HCT116 (cell line): ENCODE data around the gene AACS. TPM values are rescaled to one million over a fixed set of nuclear protein-coding genes. Genes with fewer than 3 reads are reported as not detected.

Experiments
- ATAC-seq: fragments of 200-7000 bp; cut with Tn5 transposase; 2 replicates; pipeline ENCODE4 v1.9.1; 2020; ENCODE audit warnings: mild to moderate bottlenecking, moderate library complexity
- BruUV-seq: library from RNA; stranded (reverse); fragments of 400-500 nt; replicated peaks from 2 replicates; lab custom pipeline; 2021; lab: Mats Ljungman, UMichigan
- CTCF ChIA-PET: fragments of 300-600 bp; sonication (Branson Sonifier 250); formaldehyde crosslinking; loops from one replicate; lab custom pipeline; 2021; ENCODE audit warnings: antibody characterized with exemption; lab: Charles Lee
- POLR2A ChIA-PET: fragments of 300-600, 350-600 bp; sonication (Branson Sonifier 250); formaldehyde crosslinking; loops from one replicate; lab custom pipeline; 2021; ENCODE audit warnings: antibody characterized with exemption; lab: Charles Lee
- RAD21 ChIA-PET, 2 experiments: fragments of 300-600 bp; sonication (Branson Sonifier 250); formaldehyde crosslinking; loops; one replicate each; lab custom pipeline; 2023; ENCODE audit warnings: low total read pairs in 2 of 2; ENCODE audit not compliant: uncharacterized antibody in 2 of 2, unreplicated experiment in 2 of 2, low non-redundant PET in 1 of 2; lab: Charles Lee
- DNase-seq: peaks from one replicate; pipeline ENCODE4 v3.0.0-alpha.2; 2010; ENCODE audit warnings: low read depth, low spot score
- H2AFZ ChIP-seq: fragments of 200-600 bp; shearing (Covaris generic), sonication (generic); 2 replicates; pipeline ENCODE4 v1.6.1; 2017; ENCODE audit warnings: low read depth, mixed run types, mixed read lengths, antibody characterized with exemption, low read length; ENCODE audit not compliant: poor library complexity, severe bottlenecking
- H3K27ac ChIP-seq: 2 replicates; pipeline ENCODE4 v1.5.1; 2012; ENCODE audit warnings: low read depth, low read length
- H3K27me3 ChIP-seq: fragments of 200-600 bp; sonication (generic); 2 replicates; pipeline ENCODE4 v1.6.1; 2016; ENCODE audit warnings: mixed run types, low read length, mixed read lengths; ENCODE audit not compliant: insufficient read depth
- H3K36me3 ChIP-seq, 2 experiments: fragments of 200-500 bp in 1 of 2; fragments of 200-600 bp in 1 of 2; sonication (Bioruptor generic) in 1 of 2; sonication (generic) in 1 of 2; 2 replicates each; pipeline versions ENCODE4 v1.5.1 to v1.6.1; 2014 to 2016; ENCODE audit warnings: low read length in 2 of 2, inconsistent platforms in 1 of 2, mixed read lengths in 1 of 2, mixed run types in 1 of 2; ENCODE audit not compliant: insufficient read depth in 2 of 2, control insufficient read depth in 1 of 2
- H3K4me1 ChIP-seq, 2 experiments: fragments of 200-600 bp in 1 of 2; sonication (generic) in 1 of 2; 2 replicates each; pipeline versions ENCODE4 v1.5.1 to v1.6.1; 2012 to 2017; ENCODE audit warnings: low read length in 2 of 2, inconsistent platforms in 1 of 2, mild to moderate bottlenecking in 1 of 2, mixed read lengths in 1 of 2, mixed run types in 1 of 2, moderate library complexity in 1 of 2; ENCODE audit not compliant: insufficient read depth in 2 of 2, control insufficient read depth in 1 of 2
- H3K4me2 ChIP-seq: fragments of 200-600 bp; sonication (generic); 2 replicates; pipeline ENCODE4 v1.6.1; 2017; ENCODE audit warnings: mixed run types, low read length, mixed read lengths
- H3K4me3 ChIP-seq, 2 experiments: fragments of 200-600 bp in 1 of 2; sonication (generic) in 1 of 2; replicated peaks in 1 of 2; 2 replicates each; pipeline ENCODE4 v1.5.1; 2011 to 2016; ENCODE audit warnings: low read length in 2 of 2, control low read depth in 1 of 2, low read depth in 1 of 2, mild to moderate bottlenecking in 1 of 2, mixed read lengths in 1 of 2, mixed run types in 1 of 2
- H3K79me2 ChIP-seq: fragments of 200-600 bp; sonication (generic); 2 replicates; pipeline ENCODE4 v1.6.1; 2017; ENCODE audit warnings: mild to moderate bottlenecking, mixed run types, low read length, moderate library complexity, mixed read lengths; ENCODE audit not compliant: insufficient read depth
- H3K9ac ChIP-seq: fragments of 200-600 bp; sonication (generic); 2 replicates; pipeline ENCODE4 v1.6.1; 2016; ENCODE audit warnings: low read length, mixed read lengths
- H3K9me2 ChIP-seq: fragments of 200-600 bp; sonication (generic), shearing (Covaris generic); 2 replicates; pipeline ENCODE4 v1.6.1; 2017; ENCODE audit warnings: mixed run types, mild to moderate bottlenecking, moderate library complexity; ENCODE audit not compliant: insufficient read depth
- H3K9me3 ChIP-seq, 2 experiments: fragments of 200-500 bp in 1 of 2; fragments of 200-600 bp in 1 of 2; sonication (Bioruptor generic) in 1 of 2; sonication (generic) in 1 of 2; 2 replicates each; pipeline ENCODE4 v1.6.1; 2014 to 2017; ENCODE audit warnings: low read length in 2 of 2, mixed read lengths in 2 of 2, inconsistent platforms in 1 of 2, low read depth in 1 of 2, mild to moderate bottlenecking in 1 of 2, mixed run types in 1 of 2, moderate library complexity in 1 of 2; ENCODE audit not compliant: control insufficient read depth in 1 of 2, insufficient read depth in 1 of 2
- H4K20me1 ChIP-seq: fragments of 200-600 bp; sonication (generic), shearing (Covaris generic); 2 replicates; pipeline ENCODE4 v1.6.1; 2017; ENCODE audit warnings: mixed run types, mild to moderate bottlenecking, moderate library complexity; ENCODE audit not compliant: insufficient read depth
- CBX3 ChIP-seq: IDR thresholded peaks from 2 replicates; pipeline ENCODE4 v1.6.1; 2012; ENCODE audit warnings: low read depth
- CEBPB ChIP-seq: IDR thresholded peaks from 2 replicates; pipeline ENCODE4 v1.6.1; 2012; ENCODE audit warnings: low read depth
- ELF1 ChIP-seq: IDR thresholded peaks from 2 replicates; pipeline ENCODE4 v1.6.1; 2012; ENCODE audit warnings: low read depth, borderline replicate concordance
- EZH2phosphoT487 ChIP-seq: fragments of 200-600 bp; IDR thresholded peaks from 2 replicates; pipeline ENCODE4 v1.6.1; 2018; ENCODE audit warnings: antibody characterized with exemption, borderline replicate concordance
- JUND ChIP-seq: IDR thresholded peaks from 2 replicates; pipeline ENCODE4 v1.6.1; 2012
- MAX ChIP-seq: IDR thresholded peaks from 2 replicates; pipeline ENCODE4 v1.6.1; 2012
- POLR2A ChIP-seq: IDR thresholded peaks from 2 replicates; pipeline ENCODE4 v1.7.0; 2011; ENCODE audit warnings: borderline replicate concordance; ENCODE audit not compliant: insufficient read depth, insufficient read length; ENCODE audit errors: extremely low read depth
- RAD21 ChIP-seq: IDR thresholded peaks from 2 replicates; pipeline ENCODE4 v1.6.1; 2012; ENCODE audit warnings: low read depth, mild to moderate bottlenecking
- REST ChIP-seq: IDR thresholded peaks from 2 replicates; pipeline ENCODE4 v1.6.1; 2012; ENCODE audit warnings: low read depth
- SIN3A ChIP-seq: IDR thresholded peaks from 2 replicates; pipeline ENCODE4 v1.6.1; 2012; ENCODE audit warnings: low read depth
- SP1 ChIP-seq: IDR thresholded peaks from 2 replicates; pipeline ENCODE4 v1.6.1; 2012; ENCODE audit warnings: low read depth
- TCF7L2 ChIP-seq: IDR thresholded peaks from 2 replicates; pipeline ENCODE4 v1.7.0; 2011; ENCODE audit warnings: borderline replicate concordance, inconsistent platforms; ENCODE audit not compliant: insufficient read depth, insufficient read length; ENCODE audit errors: extremely low read depth
- ZFX ChIP-seq: fragments of 450-650 bp; IDR thresholded peaks from 2 replicates; pipeline ENCODE4 v1.6.1; 2017
- ZNF274 ChIP-seq: fragments of 200-500 bp; sonication (Bioruptor generic); IDR thresholded peaks from 2 replicates; pipeline ENCODE4 v1.6.1; 2014; ENCODE audit warnings: mild to moderate bottlenecking, low read depth, low read length, inconsistent platforms
- intact Hi-C: fragments of 100-400 bp; cut with micrococcal nuclease; formaldehyde crosslinking; loops from 2 replicates; pipeline ENCODE4 v1.10.0; 2022
- total RNA-seq: library from RNA; stranded (reverse); gene quantifications from one replicate; pipeline ENCODE4 v1.2.1, GENCODE V29; 2021; ENCODE audit not compliant: unreplicated experiment
- TF ChIP-seq, protein P1 (sequence below): IDR thresholded peaks from 2 replicates; pipeline ENCODE4 v1.6.1; 2011; ENCODE audit warnings: mild to moderate bottlenecking, low read length, moderate library complexity; ENCODE audit not compliant: insufficient replicate concordance; ENCODE audit errors: extremely low read depth

The AACS gene
- total RNA-seq, 1 experiment from 2014 or later = 16.0 TPM

DNA sequence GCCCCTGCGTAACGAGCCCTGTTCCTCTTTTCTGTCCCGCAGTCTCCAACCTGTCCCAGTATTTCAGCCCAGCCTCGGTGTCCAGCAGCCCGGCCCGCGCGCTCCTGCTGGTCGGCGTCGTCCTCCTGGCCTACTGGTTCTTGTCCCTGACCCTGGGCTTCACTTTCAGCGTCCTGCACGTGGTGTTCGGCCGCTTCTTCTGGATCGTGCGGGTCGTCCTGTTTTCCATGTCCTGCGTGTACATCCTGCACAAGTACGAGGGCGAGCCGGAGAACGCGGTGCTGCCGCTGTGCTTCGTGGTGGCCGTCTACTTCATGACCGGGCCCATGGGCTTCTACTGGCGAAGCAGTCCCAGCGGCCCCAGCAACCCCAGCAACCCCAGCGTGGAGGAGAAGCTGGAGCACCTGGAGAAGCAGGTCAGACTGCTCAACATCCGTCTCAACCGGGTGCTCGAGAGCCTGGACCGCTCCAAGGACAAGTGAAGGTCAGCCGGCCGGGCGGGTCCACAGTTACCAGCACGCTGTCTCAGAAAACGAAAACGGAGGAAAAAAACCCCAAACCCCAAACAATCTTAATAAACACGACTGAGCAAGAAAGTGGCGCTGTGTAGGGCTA is 40.2 kb upstream of the AACS start:
- no peak for DNase-seq
- Histone ChIP-seq H3K36me3 (peaks cover 0 to 8% of the 10 kb centered on the region in 2 experiments; a peak in 1 of 4 replicates), H3K9me2 (no peaks in the 10 kb centered on the region), H3K79me2 (0 out of 2 replicates have a peak, but pooled peaks cover 4% of the 10 kb centered on the region), H3K4me3 (no peak overlapping the region), H3K4me2 (no peak overlapping the region), H3K27me3 (no peaks in the 10 kb centered on the region), H3K9me3 (no peaks in the 10 kb centered on the region), H3K27ac (no peak overlapping the region), H3K9ac (no peak overlapping the region), H2AFZ (no peak overlapping the region), H3K4me1 (no peaks in the 10 kb centered on the region), H4K20me1 (no peaks in the 10 kb centered on the region)
- TF ChIP-seq POLR2A = no peak
- TF ChIP-seq CEBPB = no peak
- no peak for TF ChIP-seq EZH2phosphoT487
- TF ChIP-seq ZNF274 = no peak
- no peak for TF ChIP-seq ELF1
- TF ChIP-seq CBX3 = no peak
- TF ChIP-seq SIN3A = no peak
- no peak for TF ChIP-seq RAD21
- TF ChIP-seq SP1 = no peak
- no peak for TF ChIP-seq TCF7L2
- ATAC-seq = no peak
- BruUV-seq = no TSS peak
- ChIA-PET RAD21 (no interaction called here), CTCF (no interaction called here), POLR2A (no interaction called here)
- intact Hi-C loops = no loop called here

- H3K9ac ChIP-seq = no peak overlapping the region
- peaks cover 0 to 8% of the 10 kb centered on the region in 2 experiments; a peak in 1 of 4 replicates for H3K36me3 ChIP-seq
- RAD21 ChIA-PET = no interaction called here
- no peak overlapping the region for H3K27ac ChIP-seq
- no peak overlapping the region for H2AFZ ChIP-seq
- no peaks in the 10 kb centered on the region for H3K9me3 ChIP-seq
- DNase-seq (no peak), ATAC-seq (no peak)
- no peaks in the 10 kb centered on the region for H4K20me1 ChIP-seq
- POLR2A ChIA-PET = no interaction called here
- intact Hi-C loops = no loop called here
- no peak overlapping the region for H3K4me3 ChIP-seq
- H3K27me3 ChIP-seq = no peaks in the 10 kb centered on the region
- 0 out of 2 replicates have a peak, but pooled peaks cover 4% of the 10 kb centered on the region for H3K79me2 ChIP-seq
- CTCF ChIA-PET = no interaction called here
- H3K4me1 ChIP-seq = no peaks in the 10 kb centered on the region
- no peaks in the 10 kb centered on the region for H3K9me2 ChIP-seq
- no peak overlapping the region for H3K4me2 ChIP-seq
- BruUV-seq = no TSS peak
- TF ChIP-seq ELF1 = no peak
- no peak for TF ChIP-seq CEBPB
- TF ChIP-seq, protein P1, sequence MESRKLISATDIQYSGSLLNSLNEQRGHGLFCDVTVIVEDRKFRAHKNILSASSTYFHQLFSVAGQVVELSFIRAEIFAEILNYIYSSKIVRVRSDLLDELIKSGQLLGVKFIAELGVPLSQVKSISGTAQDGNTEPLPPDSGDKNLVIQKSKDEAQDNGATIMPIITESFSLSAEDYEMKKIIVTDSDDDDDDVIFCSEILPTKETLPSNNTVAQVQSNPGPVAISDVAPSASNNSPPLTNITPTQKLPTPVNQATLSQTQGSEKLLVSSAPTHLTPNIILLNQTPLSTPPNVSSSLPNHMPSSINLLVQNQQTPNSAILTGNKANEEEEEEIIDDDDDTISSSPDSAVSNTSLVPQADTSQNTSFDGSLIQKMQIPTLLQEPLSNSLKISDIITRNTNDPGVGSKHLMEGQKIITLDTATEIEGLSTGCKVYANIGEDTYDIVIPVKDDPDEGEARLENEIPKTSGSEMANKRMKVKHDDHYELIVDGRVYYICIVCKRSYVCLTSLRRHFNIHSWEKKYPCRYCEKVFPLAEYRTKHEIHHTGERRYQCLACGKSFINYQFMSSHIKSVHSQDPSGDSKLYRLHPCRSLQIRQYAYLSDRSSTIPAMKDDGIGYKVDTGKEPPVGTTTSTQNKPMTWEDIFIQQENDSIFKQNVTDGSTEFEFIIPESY = no peak
- TF ChIP-seq REST = no peak
- no peak for TF ChIP-seq CBX3
- TF ChIP-seq JUND = no peak
- TF ChIP-seq MAX = no peak
- no peak for TF ChIP-seq SIN3A
- no peak for TF ChIP-seq ZFX
- TF ChIP-seq ZNF274 = no peak
These were observed 39.5 kb upstream of the AACS start for GRCh38 chr12:125025606-125026235.
